Stimulated activated CD8-positive, alpha-beta memory T cell treated with anti-CD3 and anti-CD28 coated beads, Interleukin-2, amount 100 ng/mL, for 1 hour (primary cell): ENCODE data around the gene KSR1.
A peak's percentile ranks its signal among the peaks of the same experiment; 100 is the strongest.

Experiments used
- DNase-seq, 2 donors: peaks; one replicate each; pipeline ENCODE4 v3.0.0-alpha.2; 2020; ENCODE audit warnings: low read depth in 2 of 2

KSR1 gene

GRCh38 chr17:27550974-27551505 lies 94.8 kb downstream of the KSR1 start:
- DNase-seq: no peak

- DNase-seq: no peak
These were observed 95.5 kb downstream of the KSR1 start for GRCh38 chr17:27551701-27552248.

- DNase-seq: no peak
These were observed 96.1 kb downstream of the KSR1 start for GRCh38 chr17:27552276-27552732.

GRCh38 chr17:27553019-27553511 lies 96.8 kb downstream of the KSR1 start:
- no peak for DNase-seq

- no peak for DNase-seq
These were observed 97.9 kb downstream of the KSR1 start for GRCh38 chr17:27554152-27554551.

- no peak for DNase-seq
These were observed 98.7 kb downstream of the KSR1 start for GRCh38 chr17:27554911-27555310.

- no peak for DNase-seq
These were observed 99.1 kb downstream of the KSR1 start for GRCh38 chr17:27555339-27555738.

- no peak for DNase-seq
These were observed 102.1 kb downstream of the KSR1 start for GRCh38 chr17:27558341-27558740.

GRCh38 chr17:27558842-27559505 lies 102.7 kb downstream of the KSR1 start:
- no peak for DNase-seq

- DNase-seq: no peak
These were observed 103.5 kb downstream of the KSR1 start for GRCh38 chr17:27559506-27560481.

- DNase-seq: no peak
These were observed 104.4 kb downstream of the KSR1 start for GRCh38 chr17:27560668-27561067.

- DNase-seq: no peak
These were observed 106.7 kb downstream of the KSR1 start for GRCh38 chr17:27562777-27563455.

- no peak for DNase-seq
These were observed 107.3 kb downstream of the KSR1 start for GRCh38 chr17:27563532-27563931.

GRCh38 chr17:27564463-27564862 lies 108.2 kb downstream of the KSR1 start:
- DNase-seq: no peak

GRCh38 chr17:27565874-27566670 lies 109.8 kb downstream of the KSR1 start:
- DNase-seq: no peak

GRCh38 chr17:27566671-27567562 lies 110.7 kb downstream of the KSR1 start:
- no peak for DNase-seq

- DNase-seq: no peak
These were observed 111.3 kb downstream of the KSR1 start for GRCh38 chr17:27567563-27567859.

GRCh38 chr17:27568216-27568615 lies 112.0 kb downstream of the KSR1 start:
- no peak for DNase-seq

GRCh38 chr17:27568811-27569210 lies 112.6 kb downstream of the KSR1 start:
- no peak for DNase-seq

- DNase-seq: peak; percentile 11 to 15
These were observed 113.0 kb downstream of the KSR1 start for GRCh38 chr17:27569257-27569722.
